A673 (cell line): ENCODE data around the gene MUC20.

ENCODE experiments used
- EZH2 ChIP-seq: fragments of 200-600 bp; sonication (generic); IDR thresholded peaks from 2 replicates; pipeline ENCODE4 v1.6.1; 2017; ENCODE audit warnings: borderline replicate concordance, low read depth, mild to moderate bottlenecking, mixed read lengths, antibody characterized with exemption, low read length; ENCODE audit not compliant: poor library complexity, severe bottlenecking
- TF ChIP-seq, protein P1 (sequence below): fragments of 300-800, 200-600 bp; sonication (generic); conservative IDR thresholded peaks from 2 replicates; pipeline ENCODE4 v1.5.1; 2017; ENCODE audit warnings: low read depth, mild to moderate bottlenecking, antibody characterized with exemption, low read length, moderate library complexity, mixed read lengths

DNA sequence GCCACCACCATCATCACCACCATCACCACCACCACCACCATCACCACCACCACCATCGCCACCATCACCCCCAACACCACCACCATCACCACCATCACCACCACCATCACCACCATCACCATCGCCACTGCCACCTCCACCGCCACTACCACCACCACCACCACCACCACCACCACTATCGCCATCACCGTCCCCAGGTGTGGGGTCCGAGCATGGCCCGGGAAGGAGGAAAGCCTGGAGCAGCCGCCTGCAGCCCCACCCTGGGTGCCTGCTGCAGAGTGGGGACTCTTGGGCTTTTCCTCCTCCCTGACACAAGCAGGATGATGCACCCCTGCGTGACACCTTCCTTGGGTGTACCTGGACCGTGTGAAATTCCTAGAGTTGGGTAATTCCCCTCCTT is 47.0 kb downstream of the MUC20 start:
- TF ChIP-seq, protein P1, sequence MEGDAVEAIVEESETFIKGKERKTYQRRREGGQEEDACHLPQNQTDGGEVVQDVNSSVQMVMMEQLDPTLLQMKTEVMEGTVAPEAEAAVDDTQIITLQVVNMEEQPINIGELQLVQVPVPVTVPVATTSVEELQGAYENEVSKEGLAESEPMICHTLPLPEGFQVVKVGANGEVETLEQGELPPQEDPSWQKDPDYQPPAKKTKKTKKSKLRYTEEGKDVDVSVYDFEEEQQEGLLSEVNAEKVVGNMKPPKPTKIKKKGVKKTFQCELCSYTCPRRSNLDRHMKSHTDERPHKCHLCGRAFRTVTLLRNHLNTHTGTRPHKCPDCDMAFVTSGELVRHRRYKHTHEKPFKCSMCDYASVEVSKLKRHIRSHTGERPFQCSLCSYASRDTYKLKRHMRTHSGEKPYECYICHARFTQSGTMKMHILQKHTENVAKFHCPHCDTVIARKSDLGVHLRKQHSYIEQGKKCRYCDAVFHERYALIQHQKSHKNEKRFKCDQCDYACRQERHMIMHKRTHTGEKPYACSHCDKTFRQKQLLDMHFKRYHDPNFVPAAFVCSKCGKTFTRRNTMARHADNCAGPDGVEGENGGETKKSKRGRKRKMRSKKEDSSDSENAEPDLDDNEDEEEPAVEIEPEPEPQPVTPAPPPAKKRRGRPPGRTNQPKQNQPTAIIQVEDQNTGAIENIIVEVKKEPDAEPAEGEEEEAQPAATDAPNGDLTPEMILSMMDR, result no peak
- no peak for TF ChIP-seq EZH2
